Sigmoid colon (tissue), 7 donors: ENCODE results near the gene CD99. TPM values are rescaled to one million over a fixed set of nuclear protein-coding genes. Genes with fewer than 3 reads are reported as not detected.

Experiments used
- DNase-seq: peaks from one replicate; pipeline ENCODE4 v3.0.0-alpha.2; 2019
- H3K27ac ChIP-seq, 4 donors: fragments of 200-600 bp; sonication (generic); one replicate each; pipeline ENCODE4 v1.5.1; 2016 to 2019; ENCODE audit warnings: mild to moderate bottlenecking in 1 of 4
- H3K27me3 ChIP-seq, 3 donors: fragments of 200-600 bp; sonication (generic); one replicate each; pipeline ENCODE4 v1.5.1; 2019; ENCODE audit warnings: mild to moderate bottlenecking in 1 of 3
- H3K36me3 ChIP-seq, 4 donors: fragments of 200-600 bp; sonication (generic); one replicate each; pipeline ENCODE4 v1.5.1; 2016 to 2019
- H3K4me1 ChIP-seq, 4 donors: fragments of 200-600 bp; sonication (generic); one replicate each; pipeline ENCODE4 v1.5.1; 2017 to 2019
- H3K4me3 ChIP-seq, 4 donors: fragments of 200-600 bp; sonication (generic); one replicate each; pipeline ENCODE4 v1.5.1; 2017 to 2019; ENCODE audit warnings: mild to moderate bottlenecking in 2 of 4, moderate library complexity in 1 of 4
- H3K9me3 ChIP-seq, 4 donors: fragments of 200-600 bp in 3 of 4; sonication (generic) in 3 of 4; one replicate each; pipeline versions ENCODE4 v1.5.1 to v1.6.1; 2013 to 2019
- EP300 ChIP-seq, 4 donors: sonication (generic); formaldehyde crosslinking; IDR thresholded peaks; one replicate each; pipeline ENCODE4 v1.6.1; 2017; ENCODE audit warnings: antibody characterized with exemption in 4 of 4
- POLR2A ChIP-seq, 2 donors: fragments of 450-650 bp; IDR thresholded peaks; one replicate each; pipeline ENCODE4 v1.6.1; 2016; ENCODE audit warnings: antibody characterized with exemption in 2 of 2, mild to moderate bottlenecking in 2 of 2, moderate library complexity in 2 of 2
- POLR2AphosphoS5 ChIP-seq, 4 donors: sonication (generic); formaldehyde crosslinking; IDR thresholded peaks; one replicate each; pipeline ENCODE4 v1.6.1; 2017; ENCODE audit warnings: antibody characterized with exemption in 4 of 4
- WGBS, 2 donors: extraction: QIAGEN DNeasy Blood & Tissue Kit; methylation state at CpG; one replicate each; pipeline ENCODE4 v1.1.7; 2013; 5-methylcytosine and 5-hydroxymethylcytosine counted together
- intact Hi-C: fragments of 100-400 bp; cut with DNase I; formaldehyde crosslinking; loops from one replicate; pipeline ENCODE4 v1.15.1; 2023
- polyA plus RNA-seq, 3 donors: library from polyadenylated mRNA; stranded (reverse); fragments of 200-250 nt; gene quantifications; one replicate each; pipeline ENCODE4 v1.2.3, GENCODE V29; 2013
- total RNA-seq, 4 donors: library from RNA; depleted of rRNA; stranded (reverse); fragments of >200 nt; gene quantifications; one replicate each; pipeline ENCODE4 v1.1.0, GENCODE V29; 2016
- TF ChIP-seq, protein P1 (sequence below), 4 experiments: fragments of 450-650 bp in 3 of 4; fragments of 200-600 bp in 1 of 4; IDR thresholded peaks; one replicate each; pipeline ENCODE4 v1.5.1; 2016 to 2019; ENCODE audit warnings: antibody characterized with exemption in 4 of 4, mild to moderate bottlenecking in 3 of 4, moderate library complexity in 2 of 4
- donor health status: healthy with polysubstance abuse.
- donor health status: Bipolar disorder and iron deficiency.
- donor health status: healthy.

CD99 gene
- total and polyA plus RNA-seq, 7 donors = 77.2 to 552 (median 285) TPM

DNA sequence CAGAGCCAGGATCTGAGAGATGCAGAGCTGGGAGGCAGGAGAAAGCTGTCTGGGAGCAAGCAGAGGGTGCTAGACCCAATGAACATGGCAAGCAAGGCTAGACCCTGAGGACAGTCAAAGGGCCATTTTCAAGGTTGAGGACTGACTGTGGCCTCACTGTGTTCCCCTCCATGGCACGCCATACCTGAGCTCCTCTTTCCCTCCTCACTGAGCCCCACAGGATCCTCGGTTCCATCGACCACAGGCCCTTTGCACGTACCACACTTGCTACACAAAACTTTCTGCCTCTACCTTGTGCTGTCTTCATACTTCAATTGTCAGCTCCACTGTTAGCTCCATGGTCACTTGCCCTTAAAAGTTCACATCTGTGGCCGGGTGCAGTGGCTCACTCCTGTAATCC, 45.5 kb upstream of the CD99 start:
- Histone ChIP-seq H3K9me3 (no peaks in the 10 kb centered on the region), H3K4me3 (no peak overlapping the region), H3K27me3 (no peaks in the 10 kb centered on the region), H3K4me1 (no peaks in the 10 kb centered on the region), H3K36me3 (peaks cover 0 to 3% (median 0%) of the 10 kb centered on the region in 4 donors), H3K27ac (no peak overlapping the region)
- DNase-seq = no peak
- 58 to 81% methylated on average over 5 of the region's 5 CpGs for WGBS, 2 donors
- TF ChIP-seq, protein P1, sequence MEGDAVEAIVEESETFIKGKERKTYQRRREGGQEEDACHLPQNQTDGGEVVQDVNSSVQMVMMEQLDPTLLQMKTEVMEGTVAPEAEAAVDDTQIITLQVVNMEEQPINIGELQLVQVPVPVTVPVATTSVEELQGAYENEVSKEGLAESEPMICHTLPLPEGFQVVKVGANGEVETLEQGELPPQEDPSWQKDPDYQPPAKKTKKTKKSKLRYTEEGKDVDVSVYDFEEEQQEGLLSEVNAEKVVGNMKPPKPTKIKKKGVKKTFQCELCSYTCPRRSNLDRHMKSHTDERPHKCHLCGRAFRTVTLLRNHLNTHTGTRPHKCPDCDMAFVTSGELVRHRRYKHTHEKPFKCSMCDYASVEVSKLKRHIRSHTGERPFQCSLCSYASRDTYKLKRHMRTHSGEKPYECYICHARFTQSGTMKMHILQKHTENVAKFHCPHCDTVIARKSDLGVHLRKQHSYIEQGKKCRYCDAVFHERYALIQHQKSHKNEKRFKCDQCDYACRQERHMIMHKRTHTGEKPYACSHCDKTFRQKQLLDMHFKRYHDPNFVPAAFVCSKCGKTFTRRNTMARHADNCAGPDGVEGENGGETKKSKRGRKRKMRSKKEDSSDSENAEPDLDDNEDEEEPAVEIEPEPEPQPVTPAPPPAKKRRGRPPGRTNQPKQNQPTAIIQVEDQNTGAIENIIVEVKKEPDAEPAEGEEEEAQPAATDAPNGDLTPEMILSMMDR (IDR thresholded peaks at IDR 0.05) = no peak
- TF ChIP-seq POLR2A (IDR thresholded peaks at IDR 0.05) = no peak
- no peak for TF ChIP-seq EP300 (IDR thresholded peaks at IDR 0.05)
- TF ChIP-seq POLR2AphosphoS5 (IDR thresholded peaks at IDR 0.05) = no peak
- intact Hi-C loops = loop anchor here (2.0 kb wide), 1 partner anchor 167 kb away; no protein-coding TSS in a partner anchor

DNA sequence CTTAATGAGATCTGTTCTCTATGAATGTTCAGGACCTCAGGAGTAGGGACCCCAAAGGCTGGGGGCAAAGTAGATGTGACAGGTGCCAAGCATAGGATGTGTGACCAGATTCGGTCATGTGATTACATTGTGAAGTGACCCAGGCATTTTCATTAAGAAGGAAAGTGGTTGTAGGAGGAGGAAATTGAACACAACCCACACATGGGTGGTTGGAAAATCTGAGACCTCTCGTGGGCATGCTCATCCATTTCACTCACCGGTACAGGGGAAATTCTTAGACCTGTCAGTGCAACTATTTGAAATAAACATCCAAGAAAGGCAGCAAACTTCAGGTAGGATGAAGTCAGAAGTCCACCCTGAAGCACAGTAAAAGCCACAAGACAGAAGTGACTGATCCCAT, 43.5 kb upstream of the CD99 start:
- WGBS, 2 donors = 72 to 85% methylated on average over 3 of the region's 3 CpGs
- no peak for DNase-seq
- intact Hi-C loops = no loop called here
- Histone ChIP-seq H3K4me3 (no peak overlapping the region), H3K27me3 (no peaks in the 10 kb centered on the region), H3K27ac (no peak overlapping the region), H3K4me1 (no peaks in the 10 kb centered on the region), H3K9me3 (no peaks in the 10 kb centered on the region), H3K36me3 (no peaks in the 10 kb centered on the region)
- TF ChIP-seq POLR2A (IDR thresholded peaks at IDR 0.05) = no peak
- no peak for TF ChIP-seq EP300 (IDR thresholded peaks at IDR 0.05)
- no peak for TF ChIP-seq POLR2AphosphoS5 (IDR thresholded peaks at IDR 0.05)

DNA sequence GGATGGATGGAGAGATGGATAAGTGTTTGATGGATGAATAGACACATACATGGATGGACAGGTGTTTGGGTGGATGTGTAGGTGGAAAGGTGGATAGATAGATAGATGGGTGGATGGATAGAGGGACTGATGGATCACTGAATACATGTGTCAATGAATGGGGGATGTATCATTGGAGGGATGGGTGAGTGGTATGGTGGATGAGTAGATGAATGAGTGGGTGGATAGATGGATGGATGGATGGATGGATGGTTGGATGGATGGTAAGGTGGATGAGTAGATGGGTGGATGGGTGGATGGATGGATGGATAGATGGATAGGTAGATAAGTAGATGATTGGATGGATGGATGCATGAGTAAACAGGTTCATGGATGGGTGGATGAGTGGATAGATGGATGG, 41.1 kb upstream of the CD99 start:
- no peak for TF ChIP-seq POLR2A (IDR thresholded peaks at IDR 0.05)
- TF ChIP-seq, protein P1 (IDR thresholded peaks at IDR 0.05) = no peak
- TF ChIP-seq POLR2AphosphoS5 (IDR thresholded peaks at IDR 0.05) = no peak
- no peak for TF ChIP-seq EP300 (IDR thresholded peaks at IDR 0.05)
- Histone ChIP-seq H3K36me3 (no peaks in the 10 kb centered on the region), H3K4me1 (no peaks in the 10 kb centered on the region), H3K27ac (no peak overlapping the region), H3K27me3 (no peaks in the 10 kb centered on the region), H3K9me3 (no peaks in the 10 kb centered on the region), H3K4me3 (no peak overlapping the region)
- DNase-seq = no peak
- intact Hi-C loops = no loop called here

DNA sequence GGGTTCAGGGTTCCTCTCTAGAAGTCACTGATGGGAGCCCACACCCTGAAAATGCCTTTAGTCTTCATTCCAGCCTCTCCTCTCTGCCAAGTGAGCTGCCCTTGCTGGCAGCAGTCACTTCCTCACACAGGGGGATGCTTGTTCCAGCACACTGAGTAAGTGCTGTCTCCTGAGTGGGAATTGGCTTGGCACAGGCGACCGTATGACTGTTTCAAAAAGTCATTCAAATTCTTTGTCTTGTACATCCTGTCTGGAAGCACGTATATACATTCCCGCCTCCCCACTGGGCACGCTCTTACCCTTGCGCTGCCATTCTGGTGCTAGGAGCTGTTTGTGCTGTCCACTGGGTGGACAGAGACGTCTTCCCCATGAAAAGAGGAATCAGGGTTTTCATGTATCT, 40.2 kb upstream of the CD99 start:
- 88 to 94% methylated on average over 7 of the region's 7 CpGs for WGBS, 2 donors
- H3K27ac ChIP-seq = no peak overlapping the region
- H3K36me3 ChIP-seq = no peaks in the 10 kb centered on the region

DNA sequence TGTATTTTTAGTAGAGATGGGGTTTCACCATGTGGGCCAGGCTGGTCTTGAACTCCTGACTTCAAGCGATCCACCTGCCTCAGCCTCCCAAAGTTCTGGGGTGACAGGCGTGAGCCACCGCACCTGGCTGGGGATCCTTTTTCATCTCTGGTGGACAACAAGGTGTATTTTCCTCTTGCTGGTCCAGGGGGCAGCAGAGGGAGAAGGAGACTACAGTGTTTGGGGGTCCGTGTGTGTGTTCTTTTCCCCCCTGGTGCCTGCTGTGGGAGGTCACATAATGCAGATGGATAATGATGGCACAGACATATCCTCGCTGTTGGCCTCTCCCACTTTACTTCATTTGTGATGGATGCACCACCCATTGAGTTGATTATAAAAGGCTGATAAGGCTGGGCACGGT, 39.0 kb upstream of the CD99 start:
- no peaks in the 10 kb centered on the region for H3K4me1 ChIP-seq
- 92 to 95% methylated on average over 6 of the region's 6 CpGs for WGBS, 2 donors
- no peak overlapping the region for H3K27ac ChIP-seq
- no peaks in the 10 kb centered on the region for H3K27me3 ChIP-seq
- no peak overlapping the region for H3K4me3 ChIP-seq
- no peaks in the 10 kb centered on the region for H3K9me3 ChIP-seq
- intact Hi-C loops = no loop called here
- TF ChIP-seq, protein P1 (IDR thresholded peaks at IDR 0.05) = no peak
- TF ChIP-seq POLR2A (IDR thresholded peaks at IDR 0.05) = no peak
- no peak for TF ChIP-seq EP300 (IDR thresholded peaks at IDR 0.05)
- H3K36me3 ChIP-seq = no peaks in the 10 kb centered on the region
- no peak for DNase-seq

More for the DNA sequence above, 40.2 kb upstream of the CD99 start:
- Histone ChIP-seq H3K27me3 (no peaks in the 10 kb centered on the region), H3K9me3 (no peaks in the 10 kb centered on the region), H3K4me3 (no peak overlapping the region), H3K4me1 (no peaks in the 10 kb centered on the region)
- DNase-seq = no peak
- TF ChIP-seq EP300 (IDR thresholded peaks at IDR 0.05) (no peak), POLR2A (IDR thresholded peaks at IDR 0.05) (no peak), POLR2AphosphoS5 (IDR thresholded peaks at IDR 0.05) (no peak)
- TF ChIP-seq, protein P1 (IDR thresholded peaks at IDR 0.05) = no peak
- intact Hi-C loops = no loop called here
